ENCODE data around the gene C16orf96.

DNA sequence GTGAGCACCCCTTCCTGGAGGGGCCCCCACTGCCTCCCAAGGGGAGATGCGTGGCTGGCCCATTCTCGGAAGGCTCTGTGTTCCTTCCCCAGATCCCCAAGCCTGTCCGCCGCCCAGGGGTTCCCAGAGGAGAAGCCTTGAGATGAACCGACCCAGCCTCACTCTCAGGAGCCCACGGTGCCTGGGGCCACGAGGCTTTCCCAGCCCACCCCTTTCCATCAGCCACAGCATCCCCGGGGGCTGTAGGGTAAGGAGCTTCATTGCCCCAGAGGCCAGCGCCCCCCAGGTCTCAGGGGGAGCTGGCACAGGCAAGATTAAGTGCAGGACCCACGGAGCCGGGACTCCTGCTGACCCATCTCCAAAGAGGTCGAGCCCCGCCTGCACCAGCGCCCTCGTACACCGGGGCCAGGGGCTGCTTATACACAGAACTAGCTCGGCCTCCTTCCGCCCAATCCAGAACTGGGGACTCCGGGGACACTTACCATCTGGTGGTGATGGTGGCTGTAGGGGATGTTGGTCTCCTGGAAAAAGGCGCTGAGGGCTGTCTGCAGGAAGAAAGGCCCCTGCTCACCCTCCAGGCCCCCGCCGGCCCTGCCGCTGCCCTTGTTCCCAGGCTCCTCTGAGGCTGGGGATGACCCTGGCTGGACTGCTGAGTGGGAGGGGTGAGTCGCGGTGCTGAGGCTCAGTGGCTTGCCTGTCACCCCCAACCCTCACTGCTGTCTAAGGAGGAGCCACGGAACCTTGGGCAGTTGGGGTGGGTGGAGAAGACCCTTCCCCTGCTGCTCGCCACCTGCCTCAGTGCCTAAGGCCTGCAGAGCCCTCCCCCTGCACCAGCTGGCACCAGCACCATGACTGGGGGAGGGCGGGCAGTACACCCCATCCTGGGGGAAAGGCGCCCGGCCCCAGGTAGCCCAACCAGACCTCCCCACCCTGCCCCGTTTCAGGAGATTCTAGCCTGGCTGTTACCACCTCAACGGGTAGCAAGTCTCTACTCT lies 54.2 kb downstream of the C16orf96 start:
- TF ChIP-seq, protein P1, sequence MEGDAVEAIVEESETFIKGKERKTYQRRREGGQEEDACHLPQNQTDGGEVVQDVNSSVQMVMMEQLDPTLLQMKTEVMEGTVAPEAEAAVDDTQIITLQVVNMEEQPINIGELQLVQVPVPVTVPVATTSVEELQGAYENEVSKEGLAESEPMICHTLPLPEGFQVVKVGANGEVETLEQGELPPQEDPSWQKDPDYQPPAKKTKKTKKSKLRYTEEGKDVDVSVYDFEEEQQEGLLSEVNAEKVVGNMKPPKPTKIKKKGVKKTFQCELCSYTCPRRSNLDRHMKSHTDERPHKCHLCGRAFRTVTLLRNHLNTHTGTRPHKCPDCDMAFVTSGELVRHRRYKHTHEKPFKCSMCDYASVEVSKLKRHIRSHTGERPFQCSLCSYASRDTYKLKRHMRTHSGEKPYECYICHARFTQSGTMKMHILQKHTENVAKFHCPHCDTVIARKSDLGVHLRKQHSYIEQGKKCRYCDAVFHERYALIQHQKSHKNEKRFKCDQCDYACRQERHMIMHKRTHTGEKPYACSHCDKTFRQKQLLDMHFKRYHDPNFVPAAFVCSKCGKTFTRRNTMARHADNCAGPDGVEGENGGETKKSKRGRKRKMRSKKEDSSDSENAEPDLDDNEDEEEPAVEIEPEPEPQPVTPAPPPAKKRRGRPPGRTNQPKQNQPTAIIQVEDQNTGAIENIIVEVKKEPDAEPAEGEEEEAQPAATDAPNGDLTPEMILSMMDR (conservative IDR thresholded peaks at IDR 0.05), result no peak
- no peak for TF ChIP-seq ZFX (IDR thresholded peaks at IDR 0.05)

All from C4-2B (cell line).